Kasumi-1 (cell line): ENCODE measurements around the gene CD109.
"Not testable (repeated sequence)": the region's sequence is repeated elsewhere in the genome, so short reads cannot be mapped to it uniquely, and the experiment has no call there.

Source experiments
- DNase-seq, 2 experiments: peaks; one replicate each; lab custom pipeline; 2025; lab: John Stamatoyannopoulos, UW

The CD109 gene

DNA sequence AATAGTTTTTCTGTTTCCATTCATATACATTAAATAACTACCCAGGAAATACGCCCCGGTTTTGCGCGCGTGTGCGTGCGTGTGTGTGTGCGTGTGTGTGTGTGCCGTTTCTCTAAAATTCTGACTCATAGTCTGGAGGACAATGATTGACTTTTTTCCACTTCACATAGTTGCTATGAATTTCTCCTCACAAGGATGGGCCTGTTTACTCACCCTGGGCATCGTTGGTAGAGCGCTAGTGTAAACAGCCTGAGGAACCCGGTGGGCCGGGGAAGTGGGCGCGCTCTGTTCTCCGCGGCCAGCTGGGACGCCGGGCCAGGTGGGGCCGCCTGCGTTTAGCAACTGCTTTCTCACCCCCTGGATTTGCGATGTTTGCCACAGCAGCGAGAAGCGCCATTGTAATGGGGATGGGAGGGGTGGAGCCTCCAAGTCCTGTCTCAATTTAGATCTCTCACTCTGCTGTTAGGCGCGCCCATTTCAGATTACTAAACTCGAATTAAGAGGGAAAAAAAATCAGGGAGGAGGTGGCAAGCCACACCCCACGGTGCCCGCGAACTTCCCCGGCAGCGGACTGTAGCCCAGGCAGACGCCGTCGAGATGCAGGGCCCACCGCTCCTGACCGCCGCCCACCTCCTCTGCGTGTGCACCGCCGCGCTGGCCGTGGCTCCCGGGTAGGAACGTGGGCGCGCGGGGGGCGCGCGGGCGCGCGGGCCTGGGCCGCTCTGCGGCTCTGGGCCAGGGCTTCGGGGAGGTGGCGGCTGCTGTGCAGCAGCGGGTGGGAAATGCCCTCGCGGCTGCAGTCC, at the start of gene CD109:
TSS of gene CD109 (plus strand) at position 585 of the 803 bp plus-strand sequence. CDS start at position 598, 13 bp downstream.
- DNase-seq = peak; percentile 39 to 61

- no peak for DNase-seq
Observed at GRCh38 chr6:73648166-73648565, 47.8 kb upstream of the CD109 start.

DNA sequence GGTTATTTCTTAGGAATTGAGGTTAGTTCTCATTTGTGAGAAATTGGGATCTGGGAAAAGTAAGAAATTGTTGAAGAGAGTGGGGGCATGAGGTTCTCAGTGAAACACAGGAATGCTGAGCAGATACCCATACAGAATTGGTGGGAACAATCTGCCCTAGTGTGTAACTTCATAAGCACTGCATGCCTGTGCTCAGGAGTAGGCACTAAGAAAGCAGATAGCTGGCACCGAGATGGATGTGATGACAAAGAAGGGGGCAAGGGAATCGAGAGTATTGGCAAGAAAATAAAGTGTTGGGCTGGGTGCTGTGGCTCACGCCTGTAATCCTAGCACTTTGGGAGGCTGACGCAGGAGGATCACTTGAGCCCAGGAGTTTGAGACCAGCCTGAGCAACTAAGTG, 46.2 kb upstream of the CD109 start:
- DNase-seq = no peak

DNA sequence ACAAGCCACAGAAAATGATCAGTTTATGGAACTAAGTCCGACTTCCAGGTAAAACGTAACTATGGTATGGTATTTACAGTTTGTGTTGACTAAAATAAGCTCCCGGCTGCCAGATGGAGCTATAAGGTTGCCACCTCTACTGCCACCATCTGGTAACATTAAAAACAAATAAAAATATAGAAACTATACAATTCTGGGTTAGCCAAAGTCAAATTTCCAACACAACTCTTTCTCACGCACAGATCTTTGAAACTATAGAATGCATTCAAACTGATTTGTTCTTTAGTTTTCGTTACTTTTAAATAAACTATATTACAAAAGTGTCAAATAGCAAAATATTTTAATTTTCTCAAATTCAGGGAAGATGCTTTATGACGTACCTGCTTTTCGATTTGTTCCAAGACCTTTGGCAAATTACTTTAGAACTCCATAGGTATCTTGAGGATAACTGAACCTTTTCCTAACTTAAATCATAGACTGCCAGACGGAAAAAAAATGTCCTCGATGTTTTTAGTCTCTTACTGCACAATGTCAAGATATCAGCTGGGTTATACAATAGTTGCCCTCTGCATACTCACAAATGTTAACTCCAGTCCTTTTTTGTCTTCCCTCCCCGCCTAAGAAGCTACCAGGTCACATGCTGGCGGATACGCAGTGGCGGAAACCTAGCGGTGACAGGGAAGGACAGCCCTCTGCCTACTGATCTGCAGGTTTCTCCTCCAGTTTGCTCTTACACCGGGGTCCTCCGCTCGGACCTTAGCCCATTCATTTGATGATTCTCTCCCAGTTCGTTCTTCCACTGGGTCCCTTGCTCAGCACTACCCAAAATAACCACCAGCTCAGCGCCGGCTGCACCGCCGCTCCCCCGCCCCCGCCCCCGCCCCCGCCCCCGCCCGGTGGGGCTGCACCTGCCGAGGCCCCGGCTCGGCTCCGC, 43.1 kb upstream of the CD109 start:
- peak; percentile 81 to 84 for DNase-seq

- peak; percentile 90 to 92 for DNase-seq
Observed at GRCh38 chr6:73653571-73654424, 42.2 kb upstream of the CD109 start, which contains the start of gene SLC17A5. Gene SLC17A5, minus strand, starts transcription at chr6:73653992. Its CDS starts 106 bp downstream, at chr6:73653886.

DNA sequence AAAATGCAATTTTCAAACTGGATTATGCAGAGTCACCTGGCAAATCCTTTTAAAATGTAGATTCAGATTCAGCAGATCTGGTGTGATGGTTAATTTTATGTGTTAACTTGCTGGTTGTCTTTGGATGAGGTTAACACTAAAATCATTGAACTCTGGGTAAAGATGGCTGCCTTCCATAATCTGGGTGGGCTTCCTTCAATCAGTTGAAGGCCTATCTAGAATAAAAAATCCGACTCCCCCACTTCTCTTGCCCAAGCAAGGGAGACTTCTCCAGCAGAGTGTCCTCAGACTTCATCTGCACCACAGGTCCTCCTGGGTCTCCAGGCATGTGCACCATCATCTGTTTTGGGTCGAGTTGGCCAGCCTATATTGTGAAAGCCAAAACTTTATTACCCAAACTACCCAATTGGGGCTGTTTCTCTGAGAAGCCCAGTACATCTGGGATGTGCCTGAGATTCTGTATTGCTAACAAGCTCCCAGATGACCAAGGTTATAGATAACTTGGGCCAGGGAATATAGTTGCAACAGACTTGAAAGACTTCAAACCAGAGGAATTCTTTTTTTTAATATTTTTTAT, 40.6 kb upstream of the CD109 start:
- no peak for DNase-seq

DNA sequence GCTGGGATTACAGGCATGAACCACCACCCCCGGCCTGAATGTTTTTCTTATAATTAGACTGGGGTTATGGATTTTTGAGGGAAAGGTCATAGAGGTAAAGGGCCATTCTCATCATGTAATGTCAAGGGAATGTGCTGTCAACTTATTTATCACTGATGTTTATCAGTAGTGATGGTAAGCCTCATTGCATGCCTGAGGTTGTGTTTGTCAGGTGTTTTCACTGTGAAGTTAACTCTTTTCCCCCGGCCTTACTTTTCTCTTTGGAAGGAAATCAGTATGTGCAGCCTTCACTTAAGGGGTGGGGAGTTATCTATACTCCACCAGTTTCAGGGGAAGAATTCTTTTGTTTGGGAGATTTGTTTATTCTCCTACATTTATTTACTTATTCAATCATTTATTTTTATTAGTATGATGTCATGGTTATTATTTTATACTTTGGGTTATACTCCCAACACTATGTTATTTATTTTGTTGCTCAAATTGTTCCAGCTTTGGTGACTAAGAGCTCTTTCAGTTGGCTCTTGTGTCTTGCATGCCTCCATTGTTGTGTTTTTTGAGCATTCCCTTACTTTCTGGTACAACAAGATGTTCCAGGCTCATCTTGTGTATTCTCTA, 39.4 kb upstream of the CD109 start:
- no peak for DNase-seq

DNA sequence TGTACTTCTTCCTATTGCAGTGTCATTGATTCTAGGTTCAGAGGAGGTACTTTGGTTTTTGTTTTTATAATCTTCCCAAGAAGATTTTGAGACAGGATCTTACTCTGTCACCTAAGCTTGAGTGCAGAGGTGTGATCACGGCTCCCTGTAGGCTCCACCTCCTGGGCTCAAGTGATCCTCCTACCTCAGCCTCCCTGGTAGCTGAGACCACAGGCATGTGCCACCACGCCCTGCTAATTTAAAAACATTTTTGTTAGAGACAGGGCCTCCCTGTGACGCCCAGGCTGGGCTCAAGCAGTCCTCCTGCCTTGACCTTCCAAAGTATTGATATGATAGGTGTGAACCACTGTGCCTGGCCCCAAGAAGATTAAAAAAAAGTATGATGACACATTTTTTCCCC, 38.8 kb upstream of the CD109 start:
- DNase-seq = no peak

DNA sequence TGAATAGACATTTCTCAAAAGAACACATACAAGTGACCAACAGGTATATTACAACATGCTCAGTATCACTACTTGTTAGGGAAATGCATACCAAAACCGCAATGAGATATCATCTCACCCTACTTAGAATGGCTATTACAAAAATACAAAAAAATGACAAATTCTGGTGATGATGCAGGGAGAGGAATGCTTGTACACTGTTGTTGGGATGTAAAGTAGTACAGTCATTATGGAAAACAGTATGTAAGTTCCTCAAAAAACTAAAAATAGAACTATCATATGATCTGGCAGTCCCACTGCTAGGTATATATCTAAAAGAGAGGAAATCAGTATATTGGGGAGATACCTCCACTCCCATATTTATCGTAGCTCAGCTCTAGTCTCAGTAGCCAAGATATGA, 31.3 kb upstream of the CD109 start:
- no peak for DNase-seq

GRCh38 chr6:73665686-73666319, 30.2 kb upstream of the CD109 start:
- no peak for DNase-seq

DNA sequence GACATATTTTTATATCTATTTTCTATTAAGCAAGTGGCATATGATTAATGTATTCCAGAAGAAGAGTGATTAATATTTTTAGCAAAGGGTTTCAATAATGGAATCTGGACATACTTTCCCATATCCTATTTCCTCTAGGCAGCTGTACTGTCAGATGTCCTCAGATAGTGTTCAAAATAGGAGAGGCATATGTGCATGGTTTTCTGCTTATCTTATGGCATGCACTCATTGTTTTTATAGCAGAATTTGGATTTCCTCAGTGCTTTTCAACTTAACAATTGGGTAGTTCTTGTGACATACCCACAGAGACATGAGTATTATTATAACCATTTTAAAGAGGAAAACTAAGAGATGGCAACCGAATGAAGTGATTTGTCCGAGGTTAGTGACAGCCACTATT, 29.6 kb upstream of the CD109 start:
- DNase-seq = no peak

GRCh38 chr6:73667798-73668197, 28.2 kb upstream of the CD109 start:
- DNase-seq = no peak

DNA sequence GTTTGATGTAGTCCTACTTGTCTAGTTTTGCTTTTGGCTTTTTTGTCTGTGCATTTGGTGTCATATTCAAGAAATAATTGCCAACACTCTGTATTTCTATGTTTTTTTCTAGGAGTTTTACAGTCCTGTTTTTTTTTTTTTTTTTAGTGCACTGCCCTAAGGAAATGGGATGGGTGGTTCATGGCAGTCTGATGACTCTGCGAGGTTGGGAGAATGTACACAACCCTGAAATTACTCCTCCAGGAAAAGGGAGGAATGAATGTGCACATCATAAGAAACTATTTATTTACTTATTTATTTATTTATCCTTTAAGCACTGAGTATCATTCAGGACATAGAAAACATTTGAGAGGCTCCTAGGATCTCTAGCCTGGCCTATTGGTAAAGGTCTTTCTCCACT, 27.0 kb upstream of the CD109 start:
- DNase-seq = no peak

GRCh38 chr6:73671911-73672685, 23.9 kb upstream of the CD109 start:
- DNase-seq = peak; percentile 17 to 21

GRCh38 chr6:73675466-73676098, 20.4 kb upstream of the CD109 start:
- DNase-seq = peak; percentile 63 to 80

DNA sequence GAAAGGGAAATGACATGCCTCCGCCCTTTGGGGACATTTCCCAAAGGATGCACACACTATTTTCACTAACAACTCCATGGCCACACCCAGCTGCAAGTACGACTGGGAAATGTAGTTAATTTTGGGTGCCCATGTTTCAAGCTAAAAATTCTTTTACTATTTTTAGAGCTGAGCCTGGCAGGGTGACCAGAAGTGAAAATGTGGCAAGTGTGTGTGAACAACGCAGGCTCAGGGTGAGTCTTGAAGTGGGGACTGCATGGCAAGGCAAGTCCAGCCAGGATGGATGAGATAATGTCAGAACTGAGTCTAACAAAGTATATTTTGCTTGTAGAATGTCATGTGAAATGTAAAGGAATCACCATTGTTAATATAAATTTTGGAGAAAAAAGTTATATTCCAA, 17.0 kb upstream of the CD109 start:
- no peak for DNase-seq

DNA sequence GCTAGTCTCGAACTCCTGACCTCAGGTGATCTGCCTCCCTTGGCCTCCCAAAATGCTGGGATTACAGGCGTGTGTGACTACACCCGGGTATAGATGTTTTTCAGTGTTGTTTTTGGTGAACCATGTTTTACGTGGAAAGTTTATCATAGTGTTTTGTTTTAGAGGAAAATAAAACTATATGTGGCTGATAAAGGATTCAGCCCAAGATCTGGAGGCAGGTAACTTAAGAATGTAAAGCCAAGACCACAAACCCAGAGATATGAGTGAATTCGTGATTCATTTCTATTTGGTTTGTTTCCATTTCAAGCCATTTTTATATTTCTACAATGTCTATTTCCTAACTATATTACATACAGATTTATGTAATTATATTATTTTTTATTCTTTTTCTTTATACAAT, 16.2 kb upstream of the CD109 start:
- DNase-seq = not testable (repeated sequence)

DNA sequence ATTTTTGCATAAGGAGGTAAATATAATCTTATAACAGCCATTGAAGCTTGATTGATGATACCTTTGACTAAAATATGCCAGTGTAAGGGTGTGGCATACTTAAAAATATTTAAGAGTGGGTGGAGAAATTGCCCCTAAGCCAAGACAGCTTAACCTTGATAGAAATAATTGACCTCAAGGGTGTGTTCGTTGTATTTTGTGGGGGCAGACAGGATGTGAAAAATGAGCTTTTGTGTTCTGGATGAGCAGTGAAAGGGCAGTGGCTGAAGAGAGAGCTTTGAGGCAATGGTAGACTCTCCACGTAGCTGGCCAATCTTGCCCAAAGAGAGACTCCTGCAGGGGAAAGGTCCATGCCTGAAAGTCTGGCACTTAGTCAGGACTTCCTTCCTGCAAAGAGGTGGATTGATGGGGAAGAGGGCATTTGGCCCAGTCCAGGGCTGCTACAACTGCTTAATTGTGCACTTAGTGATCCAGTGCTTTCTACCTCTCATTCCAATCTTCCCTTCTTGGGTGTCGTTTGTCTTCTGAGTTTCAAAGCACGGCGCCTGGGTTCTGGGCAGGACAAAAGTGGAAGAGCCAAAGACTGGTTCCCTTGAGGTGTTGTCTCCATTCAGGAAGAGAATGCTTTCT, 15.6 kb upstream of the CD109 start:
- DNase-seq = no peak

GRCh38 chr6:73683574-73683973, 12.4 kb upstream of the CD109 start:
- DNase-seq = not testable (repeated sequence)
